ENCODE data around the gene SERGEF.

GRCh38 chr11:17799147-17799546 lies 213.7 kb downstream of the SERGEF start:
- no peak for TF ChIP-seq POLR2A (IDR thresholded peaks at IDR 0.05; ENCODE audit: low read length)
- TF ChIP-seq EHMT2 (IDR thresholded peaks at IDR 0.05; ENCODE audit: low read depth): no peak
- no peak for TF ChIP-seq HOXA7 (CRISPR knock-in tag; IDR thresholded peaks at IDR 0.05)
- no peak for TF ChIP-seq RAD21 (conservative IDR thresholded peaks at IDR 0.05 in 1 of 2, IDR thresholded peaks at IDR 0.05 in 1 of 2)
- TF ChIP-seq, protein P1, sequence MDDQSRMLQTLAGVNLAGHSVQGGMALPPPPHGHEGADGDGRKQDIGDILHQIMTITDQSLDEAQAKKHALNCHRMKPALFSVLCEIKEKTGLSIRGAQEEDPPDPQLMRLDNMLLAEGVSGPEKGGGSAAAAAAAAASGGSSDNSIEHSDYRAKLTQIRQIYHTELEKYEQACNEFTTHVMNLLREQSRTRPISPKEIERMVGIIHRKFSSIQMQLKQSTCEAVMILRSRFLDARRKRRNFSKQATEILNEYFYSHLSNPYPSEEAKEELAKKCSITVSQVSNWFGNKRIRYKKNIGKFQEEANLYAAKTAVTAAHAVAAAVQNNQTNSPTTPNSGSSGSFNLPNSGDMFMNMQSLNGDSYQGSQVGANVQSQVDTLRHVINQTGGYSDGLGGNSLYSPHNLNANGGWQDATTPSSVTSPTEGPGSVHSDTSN (IDR thresholded peaks at IDR 0.05): no peak
- TF ChIP-seq MAFK (IDR thresholded peaks at IDR 0.05; ENCODE audit: partially characterized antibody): no peak
- no peak for TF ChIP-seq CTCF (IDR thresholded peaks at IDR 0.05)
- TF ChIP-seq MYC (IDR thresholded peaks at IDR 0.05; ENCODE audit: borderline replicate concordance, low read length): no peak

All from A549 (cell line).